ENCODE data around the gene AGA. TPM values are rescaled to one million over a fixed set of nuclear protein-coding genes. Genes with fewer than 3 reads are reported as not detected.

The AGA gene
- polyA plus RNA-seq, 4 donors: 31.6 to 34.3 (median 32.7) TPM

GRCh38 chr4:177391287-177391686 is 51.0 kb downstream of the AGA start:
- no peak for DNase-seq (ENCODE audit: low read depth in 4 of 4, low spot score in 3 of 4)

- no peak for DNase-seq (ENCODE audit: low read depth in 4 of 4, low spot score in 3 of 4)
Observed at GRCh38 chr4:177386278-177386815, 55.9 kb downstream of the AGA start.

- DNase-seq (ENCODE audit: low read depth in 4 of 4, low spot score in 3 of 4): no peak
Observed at GRCh38 chr4:177385576-177386277, 56.5 kb downstream of the AGA start.

GRCh38 chr4:177384856-177385397 is 57.3 kb downstream of the AGA start:
- DNase-seq (ENCODE audit: low read depth in 4 of 4, low spot score in 3 of 4): no peak

- no peak for DNase-seq (ENCODE audit: low read depth in 4 of 4, low spot score in 3 of 4)
Observed at GRCh38 chr4:177381762-177382310, 60.4 kb downstream of the AGA start.

Other genes starting within 250 kb of the AGA start
- gene NEIL3, start 132.6 kb downstream of the AGA start, polyA plus RNA-seq (ENCODE audit: insufficient read length in 4 of 4): 1 to 10 TPM; 5.2 to 6.9 (median 6.3) TPM